Mucosa of gallbladder (tissue), 1 donor: Measurements from ENCODE around the gene EBLN2. TPM values are rescaled to one million over a fixed set of nuclear protein-coding genes. Genes with fewer than 3 reads are reported as not detected.
"Not testable (repeated sequence)": the region's sequence is repeated elsewhere in the genome, so short reads cannot be mapped to it uniquely, and the experiment has no call there.

Source experiments
- DNase-seq: peaks from one replicate; pipeline ENCODE4 v3.0.0-alpha.2; 2020; ENCODE audit warnings: low spot score
- total RNA-seq: library from RNA; stranded (reverse); gene quantifications from one replicate; pipeline ENCODE4 v1.2.1, GENCODE V29; 2021
- donor health status: DM: no; HTN: no; CAD: no.

EBLN2 gene
- total RNA-seq, 1 donor from 2014 or later = 3.0 TPM

- no peak for DNase-seq
Measured at GRCh38 chr3:73060302-73060723, 1.1 kb upstream of the EBLN2 start.

- DNase-seq = not testable (repeated sequence)
Measured at GRCh38 chr3:73066243-73066642, 4.8 kb downstream of the EBLN2 start.

DNA sequence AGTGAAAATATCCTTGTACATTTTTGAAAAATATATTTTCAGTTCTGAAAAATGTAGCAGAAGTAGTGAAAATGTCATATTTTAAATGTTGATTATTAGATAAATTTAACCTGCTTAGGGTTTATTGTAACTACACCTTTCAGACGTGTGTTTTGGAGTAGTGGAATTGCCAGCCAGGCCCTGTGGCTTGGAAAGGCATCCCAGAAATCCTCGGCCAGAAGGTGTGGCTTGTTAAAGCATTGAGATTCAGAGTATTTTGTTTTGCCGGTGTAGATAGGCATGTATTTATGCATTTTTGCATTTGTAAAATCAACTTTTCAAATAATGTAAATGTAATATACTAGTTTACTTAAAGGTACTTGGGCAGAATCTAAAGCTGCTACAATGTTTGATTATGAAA, 7.0 kb downstream of the EBLN2 start:
- DNase-seq = no peak

DNA sequence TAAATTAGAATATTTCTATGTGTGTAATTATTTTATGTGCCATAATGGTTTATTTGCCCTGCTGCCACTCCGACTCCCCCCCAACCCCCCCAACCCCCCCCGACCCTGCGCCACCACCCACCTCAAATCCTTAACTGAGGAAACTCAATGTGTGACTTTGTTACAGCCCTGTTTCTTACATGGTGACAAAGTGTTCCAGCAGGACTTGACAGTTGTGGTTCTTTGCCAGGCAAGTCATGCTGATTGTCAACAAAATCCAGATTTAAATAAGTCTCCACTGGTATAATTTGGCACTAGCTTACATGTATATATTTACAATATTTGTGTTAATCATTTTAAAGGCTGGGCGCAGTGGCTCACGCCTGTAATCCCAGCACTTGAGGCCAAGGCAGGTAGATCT, 7.7 kb downstream of the EBLN2 start:
- DNase-seq = no peak

DNA sequence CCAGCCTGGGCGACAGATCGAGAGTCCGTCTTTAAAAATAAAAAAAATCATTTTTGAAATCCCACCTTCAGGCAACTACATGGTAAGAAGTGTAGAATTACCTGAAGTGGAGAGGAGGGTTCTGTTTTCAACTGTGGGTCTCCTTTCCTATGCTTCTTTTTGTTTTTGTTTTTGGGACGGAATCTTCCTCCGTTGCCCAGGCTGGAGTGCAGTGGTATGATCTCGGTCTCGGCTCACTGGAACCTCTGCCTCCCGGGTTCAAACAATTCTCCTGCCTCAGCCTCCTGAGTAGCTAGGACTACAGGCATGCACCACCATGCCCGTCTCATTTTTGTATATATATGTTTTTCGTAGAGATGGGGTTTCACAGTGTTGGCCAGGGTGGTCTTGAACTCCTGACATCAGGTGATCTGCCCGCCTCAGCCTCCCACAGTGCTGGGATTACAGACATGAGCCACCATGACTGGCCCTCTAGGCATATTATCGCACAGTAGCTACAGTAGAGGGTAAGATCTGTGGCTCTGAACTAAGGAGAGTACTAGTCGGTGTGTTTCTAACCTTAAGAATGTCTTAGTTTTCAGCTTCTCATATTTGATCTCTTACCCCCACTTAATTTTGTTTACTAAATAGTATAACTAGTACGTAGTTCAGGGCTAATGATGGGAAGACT, 8.5 kb downstream of the EBLN2 start:
- DNase-seq = no peak

- DNase-seq = no peak
Measured at GRCh38 chr3:73070675-73071575, 9.5 kb downstream of the EBLN2 start.

DNA sequence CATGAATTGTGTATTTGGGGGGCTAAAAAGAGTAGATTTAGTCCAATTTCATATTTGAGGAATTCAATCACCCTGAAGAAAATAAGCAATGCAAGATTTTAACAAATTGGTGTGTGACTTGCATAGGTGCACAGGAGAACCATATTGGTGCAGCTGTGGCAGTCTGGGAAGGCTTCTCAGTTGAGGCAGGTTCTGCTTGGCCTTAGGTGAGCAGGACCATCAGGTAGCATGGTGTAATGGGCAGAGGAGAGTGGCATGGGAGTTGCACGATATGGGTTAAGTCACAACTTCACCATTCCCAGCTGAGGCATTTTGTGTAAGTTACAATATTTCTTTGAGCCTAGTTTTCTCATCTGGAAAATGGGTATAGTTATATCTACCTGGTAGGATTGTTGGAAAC, 10.5 kb downstream of the EBLN2 start:
- no peak for DNase-seq

- DNase-seq = no peak
Measured at GRCh38 chr3:73072634-73073033, 11.2 kb downstream of the EBLN2 start.

GRCh38 chr3:73073091-73073707, 11.7 kb downstream of the EBLN2 start:
- no peak for DNase-seq

GRCh38 chr3:73074781-73075180, 13.3 kb downstream of the EBLN2 start:
- DNase-seq = no peak

- DNase-seq = no peak
Measured at GRCh38 chr3:73080216-73080966, 18.9 kb downstream of the EBLN2 start.

DNA sequence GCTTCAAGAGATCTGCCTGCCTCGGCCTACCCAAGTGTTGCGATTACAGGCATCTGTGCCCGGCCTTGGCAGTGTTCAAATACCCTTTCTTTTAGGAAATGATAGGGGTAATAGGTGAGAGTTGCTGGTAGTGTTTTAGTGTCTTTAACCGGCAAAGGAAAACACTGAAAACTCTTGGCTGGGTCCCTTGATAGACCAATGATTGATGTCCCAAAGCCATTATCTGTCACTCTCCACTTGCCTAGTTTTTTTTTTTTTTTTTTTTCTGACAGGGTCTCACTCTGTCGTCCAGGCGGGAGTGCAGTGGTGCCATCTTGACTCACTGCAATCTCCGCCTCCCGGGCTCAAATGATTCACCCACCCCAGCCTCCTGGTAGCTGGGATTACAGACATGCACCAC, 19.7 kb downstream of the EBLN2 start:
- no peak for DNase-seq

DNA sequence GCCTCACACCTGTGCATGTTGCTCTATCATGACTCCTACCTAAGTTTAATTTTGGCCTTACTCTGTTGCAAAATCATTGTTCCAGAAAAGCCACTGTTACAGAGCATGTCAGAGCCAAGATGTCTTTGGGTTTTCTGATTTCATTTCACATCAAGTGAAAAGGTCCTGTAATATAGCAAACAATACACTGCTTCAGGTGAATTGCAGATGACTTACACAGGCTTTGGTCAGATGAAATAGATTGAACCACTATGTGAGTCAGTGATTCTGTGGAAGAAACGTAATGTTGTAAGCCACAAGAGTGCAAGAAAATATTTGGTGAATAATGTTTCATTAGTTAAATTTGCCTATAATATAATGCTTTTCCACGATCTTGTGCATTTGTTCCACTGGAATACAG, 22.7 kb downstream of the EBLN2 start:
- no peak for DNase-seq

DNA sequence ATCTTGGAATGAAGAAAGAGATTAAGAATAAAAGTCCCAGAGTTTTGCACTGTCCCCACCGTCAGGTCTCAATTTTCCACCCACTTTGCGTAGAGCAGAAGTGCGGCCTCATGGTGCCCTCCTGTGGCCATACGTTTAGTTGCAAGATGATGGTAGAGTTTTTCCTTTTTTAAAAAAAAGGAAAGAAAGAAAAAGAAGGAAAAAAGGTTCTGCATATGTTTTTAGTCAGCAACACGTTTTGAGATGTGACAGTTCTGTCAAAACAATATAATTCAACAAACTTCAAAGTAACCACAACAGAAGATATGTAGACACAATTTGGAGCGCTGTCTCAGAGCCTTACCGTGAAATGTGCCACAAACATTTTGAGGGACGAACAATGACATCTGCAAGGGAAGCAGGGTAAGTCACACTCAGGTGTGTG, 24.6 kb downstream of the EBLN2 start:
- DNase-seq = peak; percentile 24

DNA sequence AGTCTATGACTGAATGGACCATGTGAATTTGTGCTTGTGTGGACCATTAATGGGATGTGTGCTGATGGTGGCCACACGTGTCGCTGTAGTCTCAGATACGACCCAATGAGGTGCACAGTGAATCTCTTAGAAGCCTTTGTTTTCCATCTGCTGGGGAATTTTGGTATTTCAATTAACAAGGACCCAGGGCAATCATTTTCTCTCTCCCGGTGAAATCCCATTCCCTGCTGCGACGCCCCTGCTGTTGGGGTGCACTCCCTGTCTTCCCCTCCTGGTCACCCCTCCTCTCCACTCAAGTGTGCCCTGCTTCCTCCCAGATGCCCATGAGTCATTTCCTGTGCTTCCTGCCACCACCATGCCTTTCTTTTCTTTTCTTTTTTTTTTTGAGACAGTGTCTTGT, 32.7 kb downstream of the EBLN2 start:
- DNase-seq = no peak

DNA sequence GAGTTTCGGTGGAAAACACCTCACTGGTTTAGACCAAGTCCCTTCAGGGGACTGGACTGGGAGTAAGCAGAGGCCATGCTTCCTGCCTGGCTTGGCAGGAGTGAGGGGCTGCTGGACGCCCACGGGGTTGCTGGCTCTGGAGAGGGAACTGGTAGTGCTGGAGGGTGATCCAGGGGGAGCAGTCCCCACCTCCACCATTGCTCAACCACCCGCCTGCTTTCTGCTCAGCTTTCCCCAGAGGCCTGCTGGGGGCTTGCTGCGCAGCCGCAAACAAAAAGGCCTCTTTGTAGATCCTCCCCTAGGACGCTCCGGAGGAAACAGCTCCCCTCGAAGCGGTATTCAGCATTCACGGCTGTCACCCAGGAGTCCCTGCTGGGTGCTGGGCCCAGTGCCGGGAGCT, 33.5 kb downstream of the EBLN2 start:
- DNase-seq = no peak

DNA sequence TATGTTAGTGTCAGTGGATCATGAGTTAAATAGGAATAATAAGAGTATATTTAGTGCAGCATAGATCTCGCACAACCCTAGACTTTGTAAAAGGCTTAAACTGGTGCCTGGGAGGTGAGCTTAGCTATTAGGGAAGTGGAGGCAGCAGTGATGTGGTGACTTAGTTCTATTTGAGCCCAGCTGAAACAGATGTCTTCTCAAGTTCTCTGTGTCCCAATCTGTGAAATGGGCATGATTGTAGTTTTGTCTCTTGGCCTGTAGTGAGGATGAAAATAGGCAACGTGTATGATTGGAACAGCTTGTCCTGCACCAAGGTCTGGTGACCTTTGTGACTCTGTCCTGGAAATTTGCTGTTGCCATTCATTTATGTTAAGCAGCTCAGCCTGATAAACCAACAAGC, 34.7 kb downstream of the EBLN2 start:
- no peak for DNase-seq

- no peak for DNase-seq
Measured at GRCh38 chr3:73098026-73098425, 36.6 kb downstream of the EBLN2 start.

DNA sequence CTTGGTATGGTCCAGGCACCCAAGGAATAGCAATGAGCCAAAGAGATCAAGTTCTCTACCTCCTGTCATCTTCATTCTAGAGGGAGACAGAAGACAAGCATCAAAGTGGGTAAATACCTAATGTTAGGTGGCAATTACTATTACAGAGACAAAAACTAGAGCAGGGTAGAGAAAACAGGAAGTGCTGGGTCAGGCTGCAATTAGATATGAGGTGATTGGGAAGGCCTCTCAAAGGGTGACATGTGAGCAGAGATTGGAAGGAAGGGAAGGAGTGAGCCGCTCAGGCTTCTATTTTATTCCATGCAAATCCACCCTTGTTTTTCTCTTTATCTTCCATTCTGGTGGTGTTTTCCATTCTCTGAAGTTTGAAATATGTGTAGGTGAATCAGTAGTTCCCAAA, 37.4 kb downstream of the EBLN2 start:
- DNase-seq = no peak

- DNase-seq = peak; percentile 84
Measured at GRCh38 chr3:73100741-73101559, 39.5 kb downstream of the EBLN2 start.

- DNase-seq = no peak
Measured at GRCh38 chr3:73101881-73102280, 40.4 kb downstream of the EBLN2 start.
